Measurements from ENCODE around the gene ENAH.
"Not testable (repeated sequence)": the region's sequence is repeated elsewhere in the genome, so short reads cannot be mapped to it uniquely, and the experiment has no call there.

ENAH gene

DNA sequence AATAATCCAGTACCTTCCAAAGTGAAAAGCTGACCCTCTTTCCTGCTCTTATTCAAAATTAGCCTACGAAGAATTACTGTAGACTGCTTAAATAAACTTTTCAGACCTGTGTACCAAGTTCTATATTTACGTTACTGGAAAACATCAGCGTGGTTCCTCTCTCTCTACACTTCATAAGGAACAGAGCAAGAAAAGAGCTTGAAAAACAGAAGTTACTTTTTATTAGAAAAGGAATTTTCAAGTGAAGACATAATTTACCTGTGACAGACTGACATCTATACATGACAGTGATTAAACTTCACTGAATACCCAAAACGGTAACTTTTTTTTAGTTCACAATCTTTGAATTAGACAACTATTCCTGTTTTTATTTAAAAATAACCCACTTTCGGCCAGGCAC lies 2.7 kb downstream of the ENAH start:
- no peak for DNase-seq (ENCODE audit: low read depth in 1 of 2, low spot score in 1 of 2)

DNA sequence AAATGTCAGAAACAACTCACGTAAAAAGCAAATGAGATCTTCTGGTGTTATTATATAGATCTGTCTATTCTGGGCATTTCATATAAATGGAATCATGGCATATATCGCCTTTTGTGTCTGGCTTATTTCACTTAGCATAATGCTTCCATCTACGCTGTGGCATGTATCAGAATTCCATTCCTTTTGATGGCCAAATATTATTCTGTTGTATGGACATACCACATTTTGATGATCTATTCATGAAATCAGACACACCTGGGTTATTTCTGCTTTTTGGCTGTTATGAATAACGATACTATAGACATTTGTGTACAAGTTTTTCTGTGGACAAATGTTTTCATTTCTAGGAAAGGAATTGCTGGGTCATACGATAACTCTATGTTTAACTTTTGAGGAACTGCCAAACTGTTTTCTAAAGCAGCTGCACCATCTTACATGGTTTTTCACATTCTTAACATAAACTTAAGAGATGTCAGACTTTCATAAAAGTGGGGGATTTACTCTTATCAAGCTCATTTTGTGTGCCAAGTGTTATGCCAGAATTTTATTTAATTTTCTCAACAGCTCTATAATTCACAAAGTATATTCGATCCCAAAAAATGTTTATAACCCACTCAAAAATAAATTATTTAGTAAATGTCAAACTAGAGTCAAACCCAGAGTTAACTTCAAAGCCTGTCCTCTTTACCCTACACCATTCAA lies 7.6 kb downstream of the ENAH start:
- no peak for DNase-seq (ENCODE audit: low read depth in 1 of 2, low spot score in 1 of 2)

- no peak for DNase-seq (ENCODE audit: low read depth in 1 of 2, low spot score in 1 of 2)
These were observed 8.3 kb downstream of the ENAH start for GRCh38 chr1:225644666-225645065.

GRCh38 chr1:225642177-225642576 lies 10.7 kb downstream of the ENAH start:
- DNase-seq (ENCODE audit: low read depth in 1 of 2, low spot score in 1 of 2), result no peak

DNA sequence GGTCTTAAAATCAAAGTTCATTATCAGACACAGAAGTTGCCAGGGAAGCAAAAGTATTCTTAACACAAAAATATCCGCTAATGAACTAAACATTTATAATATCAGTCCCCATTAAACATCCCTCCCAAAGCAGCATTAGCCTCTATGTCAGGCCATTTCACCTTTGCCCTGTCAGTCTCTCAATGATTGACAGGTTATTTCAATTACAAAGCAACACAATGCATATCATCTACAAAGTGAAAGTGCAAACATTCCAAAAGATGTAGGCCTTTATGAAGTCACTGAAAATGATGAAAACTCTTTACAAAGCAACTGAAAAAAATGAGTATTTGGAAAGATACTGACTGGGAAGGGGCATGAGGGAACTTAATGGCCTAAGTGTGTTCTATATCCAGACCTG lies 14.1 kb downstream of the ENAH start:
- DNase-seq (ENCODE audit: low read depth in 1 of 2, low spot score in 1 of 2), result no peak

DNA sequence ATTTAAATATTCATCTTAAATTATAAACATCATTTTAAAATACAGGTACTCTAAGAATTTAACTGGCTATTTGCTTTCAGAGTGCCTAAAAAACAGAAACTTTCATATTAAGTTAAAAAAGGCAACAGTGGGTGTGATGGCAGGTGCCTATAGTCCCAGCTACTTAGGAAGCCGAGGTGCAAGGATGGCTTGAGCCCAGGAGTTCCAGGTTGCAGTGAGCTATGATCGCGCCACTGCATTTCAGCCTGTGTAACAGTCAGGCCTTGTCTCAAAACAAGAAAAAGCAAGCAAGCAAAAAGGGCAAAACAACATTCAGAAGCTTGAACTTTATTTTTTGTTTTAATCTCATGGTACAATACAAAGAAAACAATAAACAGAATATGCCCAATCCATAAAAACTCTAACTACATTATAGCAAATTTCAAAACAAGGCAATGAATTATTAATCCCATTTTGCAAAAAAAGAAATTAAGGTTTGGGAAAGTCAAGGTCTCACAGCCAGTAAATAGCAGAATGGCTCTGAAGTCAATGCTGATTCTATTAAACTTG lies 15.2 kb downstream of the ENAH start:
- DNase-seq (ENCODE audit: low read depth in 1 of 2, low spot score in 1 of 2), result no peak

DNA sequence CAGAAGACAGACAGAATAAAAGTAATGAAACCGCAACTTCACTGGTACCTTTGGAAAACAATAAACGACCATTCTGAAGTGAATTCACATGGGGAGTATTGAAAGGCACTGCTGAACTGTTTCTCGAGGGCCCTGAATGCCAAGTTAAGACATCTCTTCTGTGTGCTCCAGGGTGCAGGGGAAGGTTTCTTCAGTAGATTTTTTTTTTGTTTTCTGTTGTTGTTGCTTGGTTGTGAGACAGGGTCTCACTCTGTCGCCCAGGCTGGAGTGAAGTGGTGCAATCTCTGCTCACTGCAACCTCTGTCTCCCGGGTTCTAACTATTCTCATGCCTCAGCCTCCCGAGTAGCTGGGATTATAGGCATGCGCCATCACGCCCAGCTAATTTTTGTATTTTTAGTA lies 15.9 kb downstream of the ENAH start:
- not testable (repeated sequence) for DNase-seq (ENCODE audit: low read depth in 1 of 2, low spot score in 1 of 2)

DNA sequence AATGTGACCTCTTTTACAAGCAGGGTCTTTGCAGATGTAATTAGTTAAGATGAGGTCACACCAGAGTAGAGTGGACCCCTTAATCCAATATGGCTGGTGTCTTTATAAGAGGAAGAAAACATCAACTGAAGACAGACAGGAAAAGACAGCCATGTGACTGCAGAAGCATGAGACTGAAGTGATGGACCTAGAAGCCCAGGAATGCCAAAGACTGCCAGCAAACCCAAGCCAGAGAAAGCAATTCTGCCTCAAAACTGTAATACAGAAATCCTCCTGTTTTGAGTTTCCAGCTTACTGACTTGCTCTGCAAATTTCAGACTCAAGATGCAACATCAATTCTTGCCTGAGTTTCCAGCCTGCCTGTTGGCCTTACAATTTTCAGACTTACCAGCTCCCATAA lies 17.3 kb downstream of the ENAH start:
- DNase-seq (ENCODE audit: low read depth in 1 of 2, low spot score in 1 of 2), result no peak

- DNase-seq (ENCODE audit: low read depth in 1 of 2, low spot score in 1 of 2), result not testable (repeated sequence)
These were observed 20.1 kb downstream of the ENAH start for GRCh38 chr1:225632836-225633235.

- no peak for DNase-seq (ENCODE audit: low read depth in 1 of 2, low spot score in 1 of 2)
These were observed 21.8 kb downstream of the ENAH start for GRCh38 chr1:225631021-225631663.

DNA sequence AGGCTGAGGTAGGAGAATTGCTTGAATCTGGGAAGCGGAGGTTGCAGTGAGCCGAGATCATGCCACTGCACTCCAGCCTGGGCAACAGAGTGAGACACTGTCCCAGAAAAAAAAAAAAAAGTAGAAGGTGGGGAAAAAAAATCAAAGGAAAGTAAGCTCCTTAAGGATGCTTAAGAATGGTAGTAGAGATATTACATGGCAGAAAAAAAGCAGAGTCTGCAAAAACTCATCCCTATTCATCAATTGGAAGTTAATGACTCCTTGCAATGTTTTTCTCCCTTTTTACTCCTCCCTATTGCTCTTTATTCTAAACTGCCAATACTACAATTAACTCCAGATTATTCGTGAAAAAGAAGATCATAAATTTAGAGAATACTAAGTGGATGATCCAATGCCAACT lies 23.4 kb downstream of the ENAH start:
- DNase-seq (ENCODE audit: low read depth in 1 of 2, low spot score in 1 of 2), result no peak

GRCh38 chr1:225628794-225629193 lies 24.1 kb downstream of the ENAH start:
- not testable (repeated sequence) for DNase-seq (ENCODE audit: low read depth in 1 of 2, low spot score in 1 of 2)

- no peak for DNase-seq (ENCODE audit: low read depth in 1 of 2, low spot score in 1 of 2)
These were observed 25.5 kb downstream of the ENAH start for GRCh38 chr1:225627304-225627947.

- DNase-seq (ENCODE audit: low read depth in 1 of 2, low spot score in 1 of 2), result no peak
These were observed 26.2 kb downstream of the ENAH start for GRCh38 chr1:225626698-225627097.

DNA sequence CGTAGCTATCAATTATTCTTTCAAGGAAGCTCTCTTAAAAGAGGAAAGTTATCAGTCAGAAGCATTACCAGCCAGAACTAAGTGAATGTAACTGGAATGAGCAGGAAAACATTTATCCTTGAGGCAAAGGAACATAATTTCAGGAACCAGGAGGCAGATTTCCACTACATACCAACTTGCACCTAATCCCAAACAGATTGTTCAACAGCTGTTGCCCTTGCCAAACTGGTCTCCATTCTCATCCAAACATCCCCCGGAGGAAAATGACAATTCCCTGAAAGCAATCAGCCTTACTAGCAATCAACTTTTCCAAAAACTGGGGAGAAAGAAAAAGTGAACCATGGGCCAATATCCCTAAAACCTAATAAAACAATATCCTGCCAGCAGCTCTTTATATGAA lies 35.0 kb downstream of the ENAH start:
- DNase-seq (ENCODE audit: low read depth in 1 of 2, low spot score in 1 of 2), result no peak

DNA sequence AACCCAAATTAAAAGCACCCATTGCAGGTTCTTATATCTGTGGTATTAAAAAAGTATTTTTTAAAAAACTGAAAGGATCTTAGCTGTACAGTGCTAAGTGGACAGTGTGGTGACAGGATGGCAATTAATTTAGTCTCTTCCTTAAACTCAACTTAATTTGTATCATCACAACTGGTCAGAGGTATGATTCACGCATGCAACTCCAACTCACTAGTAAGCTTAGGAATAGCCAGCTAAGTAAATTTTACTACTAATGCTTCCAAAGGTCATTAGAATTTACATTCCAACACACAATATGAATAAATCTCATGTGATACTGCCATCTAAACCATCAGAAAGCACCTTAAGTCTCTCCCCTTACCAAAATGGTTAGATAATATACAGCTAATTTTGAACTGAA lies 35.4 kb downstream of the ENAH start:
- no peak for DNase-seq (ENCODE audit: low read depth in 1 of 2, low spot score in 1 of 2)

- not testable (repeated sequence) for DNase-seq (ENCODE audit: low read depth in 1 of 2, low spot score in 1 of 2)
These were observed 37.5 kb downstream of the ENAH start for GRCh38 chr1:225615403-225615790.

DNA sequence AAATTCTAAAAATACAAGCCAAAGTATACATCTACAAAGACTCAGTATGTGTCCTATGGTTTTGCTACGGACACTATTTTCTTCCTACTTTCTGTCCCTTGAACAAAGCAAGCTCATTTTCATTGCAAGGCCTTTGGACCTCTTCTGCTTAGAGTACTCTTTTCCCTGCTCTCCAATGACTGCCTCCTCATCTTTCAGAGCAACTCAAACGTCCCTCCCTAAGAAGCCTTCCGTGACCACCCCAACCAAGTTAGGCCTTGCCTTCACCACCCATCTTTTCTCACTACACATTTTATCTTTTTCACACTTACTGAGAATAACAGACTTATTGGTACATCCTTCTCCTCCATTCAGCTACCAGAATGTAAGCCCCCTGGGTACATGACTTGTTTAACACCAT lies 39.9 kb downstream of the ENAH start:
- no peak for DNase-seq (ENCODE audit: low read depth in 1 of 2, low spot score in 1 of 2)

DNA sequence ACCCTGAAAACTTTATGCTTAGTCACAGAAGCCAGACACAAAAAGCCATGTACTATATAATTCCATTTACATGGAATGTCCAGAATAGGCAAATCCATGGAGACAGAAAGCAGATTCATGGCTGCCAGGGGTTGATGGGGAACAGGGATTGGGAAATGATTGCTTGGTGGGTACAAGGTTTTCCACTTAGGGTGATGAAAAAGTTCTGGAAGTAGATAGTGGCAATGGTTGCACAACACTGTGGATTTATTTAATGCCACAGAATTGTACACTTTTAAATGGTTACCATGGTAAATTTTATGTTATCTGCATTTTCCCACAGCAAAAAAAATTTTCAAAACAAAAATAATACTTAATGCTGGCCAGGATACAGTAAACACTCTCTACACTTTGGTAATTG lies 40.6 kb downstream of the ENAH start:
- DNase-seq (ENCODE audit: low read depth in 1 of 2, low spot score in 1 of 2), result no peak

DNA sequence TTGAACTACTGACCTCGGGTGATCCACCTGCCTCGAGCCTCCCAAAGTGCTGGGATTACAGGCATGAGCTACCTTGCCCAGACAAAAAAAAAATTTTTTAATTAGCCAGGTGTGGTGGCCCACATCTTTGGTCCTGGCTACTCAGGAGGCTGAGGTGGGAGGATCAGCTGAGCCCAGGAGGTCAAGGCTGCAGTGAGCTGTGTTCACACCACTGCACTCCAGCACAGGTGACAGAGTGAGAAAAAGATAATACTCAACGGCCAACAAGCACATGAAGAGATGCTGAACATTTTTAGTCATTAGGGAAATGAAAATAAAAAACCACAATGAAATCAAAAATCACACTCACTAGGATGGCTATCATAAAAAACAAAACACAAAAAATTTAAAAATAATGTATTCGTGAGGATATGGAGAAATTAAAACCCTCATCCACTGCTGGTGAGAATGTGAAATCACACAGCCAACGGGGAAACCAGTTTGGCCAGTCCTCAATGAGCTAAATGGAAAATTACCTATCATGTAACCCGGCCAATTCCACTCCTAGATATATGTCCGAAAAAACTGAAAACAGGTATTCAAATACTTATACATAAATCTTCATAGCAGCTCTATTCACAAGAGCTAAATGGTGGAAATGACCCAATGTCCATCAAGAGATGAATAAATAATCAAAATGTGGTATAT lies 41.2 kb downstream of the ENAH start:
- DNase-seq (ENCODE audit: low read depth in 1 of 2, low spot score in 1 of 2), result no peak

- DNase-seq (ENCODE audit: low read depth in 1 of 2, low spot score in 1 of 2), result no peak
These were observed 42.4 kb downstream of the ENAH start for GRCh38 chr1:225610539-225610938.
